GM19099 (cell line): Measurements from ENCODE around the gene LAP3.

Source experiments
- POLR2A ChIP-seq: IDR thresholded peaks from 3 replicates; pipeline ENCODE4 v1.6.1; 2011; ENCODE audit warnings: low read depth; ENCODE audit not compliant: insufficient read length; ENCODE audit errors: extremely low read depth

Gene LAP3

DNA sequence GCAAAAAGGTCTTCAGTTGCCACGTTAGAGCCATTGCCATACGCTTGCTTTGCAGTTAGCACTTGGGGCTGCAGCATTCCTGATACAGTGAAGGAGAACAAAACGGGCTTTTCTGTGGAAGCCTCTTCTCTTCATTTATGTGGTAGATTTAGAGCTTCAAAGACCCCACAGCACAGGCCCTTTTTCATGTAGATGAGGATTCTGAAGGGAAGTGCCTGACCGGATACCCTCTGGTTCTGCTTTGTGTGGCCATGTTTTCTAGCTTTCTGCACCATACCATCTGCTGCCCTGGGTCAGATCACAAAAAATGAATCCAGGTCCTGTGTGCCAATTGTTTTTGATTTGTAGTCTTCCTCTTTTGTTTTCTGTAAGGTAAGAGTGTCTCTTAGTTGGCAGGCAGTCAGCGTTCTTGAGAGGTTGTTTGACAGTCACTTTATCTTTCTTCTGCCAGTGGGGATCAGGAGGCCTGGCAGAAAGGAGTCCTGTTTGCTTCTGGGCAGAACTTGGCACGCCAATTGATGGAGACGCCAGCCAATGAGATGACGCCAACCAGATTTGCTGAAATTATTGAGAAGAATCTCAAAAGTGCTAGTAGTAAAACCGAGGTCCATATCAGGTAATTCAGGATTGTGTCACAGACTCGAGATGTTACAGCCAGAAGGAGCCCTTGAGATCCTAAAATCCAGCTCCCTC is 7.7 kb downstream of the LAP3 start:
- TF ChIP-seq POLR2A = no peak

DNA sequence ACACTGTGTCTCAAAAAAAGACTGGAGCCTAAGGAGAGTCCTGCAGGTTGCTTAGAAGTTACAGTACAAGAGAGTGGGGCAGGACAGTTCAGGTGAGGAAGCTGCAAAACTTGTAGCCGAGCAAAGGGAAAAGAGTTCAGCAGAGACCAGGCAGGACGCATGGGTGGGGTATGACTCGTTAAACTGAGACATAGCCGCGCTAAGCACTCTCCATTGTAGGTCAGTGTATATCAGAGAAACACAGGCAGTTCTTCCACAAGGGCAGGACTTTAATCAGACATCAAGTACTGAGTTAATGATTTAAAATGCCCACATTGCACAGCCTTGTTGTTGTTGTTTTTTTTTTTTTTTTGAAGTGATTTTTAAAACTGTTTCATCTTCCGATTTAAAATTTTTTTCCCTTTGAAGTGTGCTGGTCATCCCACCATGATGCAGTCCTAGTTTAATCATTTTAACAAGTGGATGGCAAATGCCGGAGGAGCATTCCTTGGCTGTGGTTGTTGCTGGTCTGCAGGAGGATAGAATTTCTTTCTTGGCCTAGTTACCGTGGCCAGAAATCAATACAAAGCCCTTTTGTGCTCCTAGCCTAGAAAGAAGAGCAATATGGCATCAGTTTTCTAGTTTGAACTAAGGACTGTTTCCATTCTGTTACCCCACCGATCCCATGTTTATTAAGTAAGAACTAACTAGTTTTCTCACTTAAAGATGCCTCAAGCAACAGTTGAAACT is 10.3 kb downstream of the LAP3 start:
- peak; percentile 18 for TF ChIP-seq POLR2A

DNA sequence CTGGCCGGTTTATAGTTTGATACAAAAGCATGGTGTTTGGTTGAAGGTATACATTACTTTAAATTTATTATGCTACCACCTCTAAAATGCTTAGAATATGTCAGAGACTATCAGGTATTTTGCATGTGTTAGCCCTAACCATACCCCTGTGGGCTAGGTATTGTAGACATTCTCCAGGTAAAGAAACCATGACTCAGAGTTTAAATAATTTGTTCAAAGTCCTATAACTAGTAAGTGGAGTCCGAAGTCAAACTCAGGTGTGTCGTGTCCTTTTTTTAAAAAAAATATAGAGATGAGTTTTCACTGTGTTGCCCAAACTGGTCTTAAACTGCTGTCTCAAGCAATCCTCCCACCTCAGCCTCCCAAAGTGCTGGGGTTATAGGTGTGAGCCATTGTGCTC is 12.4 kb downstream of the LAP3 start:
- TF ChIP-seq POLR2A = no peak

DNA sequence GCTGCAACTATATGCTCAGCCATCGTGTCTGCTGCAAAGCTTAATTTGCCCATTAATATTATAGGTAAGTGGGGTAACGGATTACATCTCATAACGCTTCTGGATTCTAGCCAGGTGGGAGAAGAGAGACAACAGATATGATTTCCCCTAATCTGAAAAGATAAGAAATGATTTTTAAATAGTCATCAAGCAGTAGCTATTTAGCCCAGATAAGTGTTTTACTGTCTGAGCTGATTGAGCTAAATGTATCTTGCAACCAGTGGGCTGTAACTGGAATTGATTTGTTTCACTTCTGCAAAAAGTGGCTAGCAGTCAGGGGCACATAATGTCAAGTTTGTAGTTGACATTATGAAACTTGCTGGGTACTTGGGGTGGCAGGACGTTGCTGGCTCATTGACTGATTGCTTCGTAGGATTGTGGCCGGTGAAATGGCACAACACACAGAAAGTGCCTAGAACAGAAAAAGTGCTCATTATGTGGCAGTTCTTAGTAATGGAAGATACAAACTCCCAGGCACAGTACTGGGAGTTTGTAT is 18.5 kb downstream of the LAP3 start:
- TF ChIP-seq POLR2A = no peak

DNA sequence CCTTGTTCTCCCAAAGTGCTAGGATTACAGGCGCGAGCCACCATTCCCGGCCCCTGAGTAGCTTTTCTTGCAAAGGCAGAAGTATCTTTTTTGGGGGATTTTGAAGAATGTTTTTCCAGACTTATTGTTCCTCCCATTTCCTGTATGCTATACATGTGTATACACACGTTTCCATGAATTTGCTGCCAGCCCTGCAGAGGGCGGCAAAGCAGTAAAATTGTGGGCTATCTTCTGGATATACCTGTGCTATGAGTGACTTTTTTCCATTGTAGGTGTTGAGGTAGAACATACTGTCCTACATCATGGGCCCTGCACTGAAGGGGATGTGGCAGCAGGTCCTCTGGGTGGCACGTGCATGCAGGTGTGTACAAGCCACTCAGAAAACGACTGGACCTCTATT is 20.5 kb downstream of the LAP3 start:
- no peak for TF ChIP-seq POLR2A

DNA sequence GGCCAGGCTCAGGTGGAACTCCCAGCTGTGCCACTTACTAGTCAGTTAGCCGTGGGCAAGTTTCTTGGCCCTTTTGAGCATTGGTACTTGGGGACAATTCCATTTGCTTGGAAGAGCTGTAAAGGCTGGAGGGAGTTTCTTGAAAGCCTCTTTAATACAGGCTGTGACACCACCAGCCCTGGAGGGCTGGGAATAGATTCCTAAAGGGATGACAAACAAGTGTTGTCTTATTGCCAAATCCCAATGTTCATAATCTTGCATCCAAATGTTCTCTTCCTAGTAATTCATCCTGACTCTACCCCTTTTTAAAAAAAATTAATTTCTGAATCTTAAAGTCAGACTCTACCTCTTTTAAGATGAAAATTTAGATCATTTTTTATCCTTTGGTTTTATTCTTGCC is 22.8 kb downstream of the LAP3 start:
- TF ChIP-seq POLR2A = no peak

DNA sequence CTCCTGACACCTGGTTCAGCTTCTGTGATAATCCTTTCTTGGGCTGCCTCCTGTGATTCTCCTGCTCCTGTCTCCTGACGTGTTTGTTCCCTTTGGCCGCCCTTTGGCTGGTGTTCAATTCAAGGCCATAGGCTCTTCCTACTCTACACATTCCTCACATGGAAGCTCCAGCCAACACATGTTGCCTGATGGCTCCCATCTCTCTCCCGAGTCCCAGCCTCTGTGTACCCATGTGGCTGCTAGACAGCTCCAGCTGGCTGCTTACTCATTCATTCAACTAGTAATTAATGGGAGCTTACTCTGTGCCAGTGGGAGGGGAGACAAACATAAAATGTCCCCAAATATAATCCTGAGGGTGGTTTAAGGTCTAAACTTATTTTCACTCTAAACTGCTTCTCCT is 28.2 kb downstream of the LAP3 start:
- no peak for TF ChIP-seq POLR2A

DNA sequence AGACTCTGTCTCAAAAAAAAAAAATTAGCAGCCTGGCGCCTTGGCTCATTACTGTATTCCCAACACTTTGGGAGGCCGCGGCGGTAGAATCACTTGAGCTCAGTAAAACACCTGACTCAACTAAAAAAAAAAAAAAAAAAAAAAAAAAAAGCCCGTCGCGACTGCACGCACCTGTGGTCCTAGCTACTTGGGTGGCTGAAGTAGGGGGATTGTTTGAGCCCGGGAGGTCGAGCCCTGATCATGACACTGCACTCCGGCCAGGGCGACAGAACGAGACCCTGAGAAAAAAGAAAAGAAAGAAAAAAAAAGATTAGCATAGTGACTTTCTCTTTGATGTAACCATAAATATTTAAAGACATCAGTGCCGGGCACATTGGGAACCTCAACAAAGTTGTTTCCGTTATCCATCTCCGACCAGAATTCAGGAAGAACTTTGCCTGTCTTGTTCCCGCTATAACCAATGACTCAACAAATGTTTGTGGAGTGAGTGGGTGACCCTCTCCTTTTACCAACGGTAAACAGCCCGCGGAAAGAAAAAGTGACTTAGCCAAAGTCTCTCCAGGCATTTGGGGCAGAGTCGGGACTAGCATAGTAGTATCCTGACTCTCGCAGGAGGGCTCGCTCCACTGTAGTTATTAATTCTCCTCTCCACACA is 36.9 kb downstream of the LAP3 start:
- no peak for TF ChIP-seq POLR2A

DNA sequence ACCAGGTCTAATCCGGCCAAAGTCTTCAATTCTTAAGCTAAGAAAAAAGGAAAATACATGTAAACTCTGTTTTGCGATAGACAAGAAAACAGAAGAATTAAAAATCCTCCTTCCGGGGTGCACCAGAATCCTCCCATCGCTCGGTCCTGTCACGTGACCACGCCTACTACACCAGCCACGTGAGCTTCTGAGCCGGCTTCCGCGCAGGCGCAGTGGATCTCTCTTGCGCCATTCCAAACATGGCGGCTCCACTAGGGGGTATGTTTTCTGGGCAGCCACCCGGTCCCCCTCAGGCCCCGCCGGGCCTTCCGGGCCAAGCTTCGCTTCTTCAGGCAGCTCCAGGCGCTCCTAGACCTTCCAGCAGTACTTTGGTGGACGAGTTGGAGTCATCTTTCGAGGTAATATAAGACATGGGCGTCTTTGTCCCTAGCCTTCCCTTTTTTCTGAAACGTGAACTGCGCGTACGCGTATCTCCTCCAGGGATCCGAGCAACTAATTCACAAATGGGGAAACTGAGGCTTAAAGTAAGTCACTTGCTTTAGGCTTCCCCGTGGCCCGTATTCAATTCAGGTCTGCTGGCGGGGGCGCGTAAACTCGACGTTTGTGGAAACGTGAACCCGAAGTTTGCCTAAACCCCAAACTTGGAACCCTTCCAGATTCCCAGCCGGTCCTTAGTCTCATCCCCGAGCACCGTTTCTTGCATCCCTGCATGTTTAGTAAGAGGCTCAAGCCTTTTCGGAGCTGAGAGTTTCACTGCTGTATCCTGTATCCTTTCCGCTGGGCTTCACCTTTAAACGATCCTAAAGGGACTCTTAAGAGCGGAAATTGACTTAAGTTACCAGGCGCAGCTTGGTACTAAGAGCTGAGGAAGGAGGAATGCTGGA is 37.7 kb downstream of the LAP3 start, which contains the start of gene MED28:
MED28 (plus strand) TSS at position 226 of the 884 bp plus-strand sequence; CDS start at position 240, 14 bp downstream.
- peak; percentile 94 for TF ChIP-seq POLR2A

DNA sequence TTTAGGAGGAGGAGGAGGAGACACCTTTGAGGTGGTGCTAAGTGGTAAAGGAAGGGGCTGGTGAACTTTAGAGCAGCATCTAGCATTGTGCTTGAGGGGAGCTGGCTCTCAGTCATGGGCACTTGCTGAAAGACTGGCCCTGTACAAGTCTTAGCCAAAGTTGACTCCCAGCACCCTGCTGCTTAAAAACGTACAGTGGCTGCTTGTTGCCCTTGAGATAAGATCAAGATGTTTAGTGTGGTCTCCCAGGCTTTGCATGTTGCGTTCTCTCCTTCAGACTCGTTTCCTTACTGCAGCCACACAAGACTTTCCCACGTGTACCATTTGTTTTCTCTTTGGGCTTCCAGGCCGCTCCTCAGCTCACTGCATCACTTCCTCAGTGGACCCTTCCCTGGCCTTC is 39.3 kb downstream of the LAP3 start:
- TF ChIP-seq POLR2A = no peak

DNA sequence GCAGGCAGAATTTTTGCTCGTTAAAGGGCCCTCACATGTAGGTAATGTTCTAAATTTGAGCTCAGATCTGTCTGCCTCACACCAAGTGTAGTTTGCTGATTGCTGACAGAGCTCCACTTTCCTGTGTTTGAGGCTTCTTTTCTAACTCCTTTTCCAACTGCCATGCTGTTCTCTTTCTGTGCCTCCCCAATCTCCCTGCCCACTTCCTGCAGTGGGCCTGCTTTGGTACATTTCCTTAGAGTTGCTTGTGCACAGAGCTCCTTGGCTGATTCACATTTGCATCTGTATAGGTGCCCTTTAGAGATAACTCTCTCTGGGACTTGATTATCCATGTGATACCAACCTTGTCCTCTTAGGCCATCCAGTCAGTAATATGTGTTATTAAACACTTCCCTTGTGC is 41.9 kb downstream of the LAP3 start:
- no peak for TF ChIP-seq POLR2A

DNA sequence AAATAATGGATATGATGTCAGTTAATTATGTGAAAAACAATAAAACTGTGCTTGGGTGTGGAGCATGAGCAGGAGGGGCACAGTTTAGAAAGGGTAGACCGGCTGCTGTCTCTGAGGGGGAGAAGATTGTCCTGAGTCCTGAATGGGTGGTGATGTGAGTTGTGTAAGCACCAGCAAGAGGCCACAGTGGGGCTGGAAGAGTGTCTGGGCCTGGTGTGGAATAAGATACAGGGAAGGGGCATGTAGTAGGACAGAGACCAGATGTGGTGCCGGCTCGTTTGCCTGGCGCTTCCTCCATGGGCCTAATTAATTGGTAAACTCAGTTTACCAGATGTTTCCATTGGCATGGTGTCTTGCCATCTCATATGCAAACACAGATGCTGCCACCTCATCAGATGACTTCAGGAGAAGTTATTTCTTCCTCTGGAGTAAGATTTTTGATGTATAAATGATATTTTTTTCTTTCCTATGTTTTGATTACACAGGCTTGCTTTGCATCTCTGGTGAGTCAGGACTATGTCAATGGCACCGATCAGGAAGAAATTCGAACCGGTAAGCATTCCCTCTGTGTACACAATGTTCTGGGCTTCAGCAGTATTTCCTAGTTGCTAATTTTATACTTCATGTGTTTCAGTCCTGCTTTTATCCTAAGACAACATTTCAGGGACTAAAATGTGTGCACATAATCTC is 42.6 kb downstream of the LAP3 start:
- no peak for TF ChIP-seq POLR2A

DNA sequence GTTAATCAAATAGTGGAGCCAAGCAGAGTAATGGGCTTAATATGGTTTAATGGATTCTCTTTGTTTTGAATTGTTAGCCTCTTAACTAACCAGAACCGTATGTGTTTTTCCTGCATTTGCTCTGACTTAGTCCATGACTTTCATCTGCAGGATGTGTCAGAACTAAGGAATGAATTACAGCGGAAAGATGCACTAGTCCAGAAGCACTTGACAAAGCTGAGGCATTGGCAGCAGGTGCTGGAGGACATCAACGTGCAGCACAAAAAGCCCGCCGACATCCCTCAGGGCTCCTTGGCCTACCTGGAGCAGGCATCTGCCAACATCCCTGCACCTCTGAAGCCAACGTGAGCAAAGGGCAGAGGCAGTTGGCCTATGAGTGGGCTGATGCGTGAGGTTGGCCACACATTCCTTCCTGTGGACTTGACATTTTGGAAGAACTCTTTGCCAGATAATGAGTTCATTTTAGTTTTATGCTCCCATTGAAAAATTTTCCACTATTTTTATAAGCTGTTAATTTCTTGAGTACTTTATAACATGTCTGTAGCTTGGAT is 46.5 kb downstream of the LAP3 start:
- TF ChIP-seq POLR2A = no peak

DNA sequence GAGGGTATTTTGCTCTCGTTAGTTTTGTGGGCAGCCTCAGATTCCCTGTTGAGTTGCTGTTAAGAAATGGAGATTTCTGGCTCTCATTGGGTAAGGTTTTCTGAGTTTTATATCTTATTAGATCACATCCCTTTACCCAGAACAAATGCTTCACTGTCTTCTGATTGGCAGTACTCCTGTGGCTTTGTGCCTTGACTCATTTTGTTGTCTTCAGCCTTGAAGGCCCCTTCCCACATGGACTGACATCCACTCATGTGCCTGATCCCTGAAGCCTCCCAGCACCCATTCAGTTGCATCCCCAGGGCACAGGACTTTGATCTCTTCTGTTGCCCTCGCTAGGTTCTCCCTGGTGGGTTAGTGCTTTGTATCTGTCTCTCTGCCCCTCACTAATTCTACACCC is 47.8 kb downstream of the LAP3 start:
- no peak for TF ChIP-seq POLR2A
